ENCODE measurements around the gene FMO4. TPM values are rescaled to one million over a fixed set of nuclear protein-coding genes. Genes with fewer than 3 reads are reported as not detected.
A peak's percentile ranks its signal among the peaks of the same experiment; 100 is the strongest.

Gene FMO4
- polyA plus RNA-seq, result not detected in 2 replicates
- polyA minus RNA-seq, result not detected in 2 replicates

GRCh38 chr1:171313835-171314320 lies at the start of gene FMO4:
TSS of gene FMO4 (plus strand) at chr1:171314183. CDS start at chr1:171319826, 5,643 bp downstream.
- no peak within 1 kb of the TSS for H3K4me2 ChIP-seq (ENCODE audit: low read length)
- no peaks in the 10 kb centered on the region for H3K36me3 ChIP-seq (ENCODE audit: insufficient read depth, low read length)
- no peak within 1 kb of the TSS for H3K27ac ChIP-seq (ENCODE audit: low read length)
- no peak within 1 kb of the TSS for H3K9ac ChIP-seq (ENCODE audit: low read length)
- H3K9me3 ChIP-seq (ENCODE audit: low read length), result no peaks in the 10 kb centered on the region
- no peaks in the 10 kb centered on the region for H3K79me2 ChIP-seq (replicated peaks; ENCODE audit: insufficient read depth, low read length)
- H3K27me3 ChIP-seq (ENCODE audit: insufficient read depth, low read depth, low read length), result no peaks in the 10 kb centered on the region
- H3K9me2 ChIP-seq (ENCODE audit: insufficient read depth, low read length), result no peaks in the 10 kb centered on the region
- no peaks in the 10 kb centered on the region for H3F3A ChIP-seq (ENCODE audit: insufficient read depth, low read length, poor library complexity, severe bottlenecking)
- no peak within 1 kb of the TSS for H2AFZ ChIP-seq (ENCODE audit: low read depth, low read length)
- no peak within 1 kb of the TSS for H3K4me3 ChIP-seq (ENCODE audit: low read length)
- peak; percentile 65 for TF ChIP-seq RAD21 (conservative IDR thresholded peaks at IDR 0.05)
- peak; percentile 53 for TF ChIP-seq SMC3 (conservative IDR thresholded peaks at IDR 0.05; ENCODE audit: poor library complexity)
- no peak for TF ChIP-seq EP300 (conservative IDR thresholded peaks at IDR 0.05; ENCODE audit: poor library complexity, severe bottlenecking)
- peak; percentile 74 for TF ChIP-seq CTCF (IDR thresholded peaks at IDR 0.05; ENCODE audit: poor library complexity, severe bottlenecking)
- H4K20me1 ChIP-seq (ENCODE audit: insufficient read depth), result no peaks in the 10 kb centered on the region

GRCh38 chr1:171265686-171266085 lies 48.3 kb upstream of the FMO4 start:
- Histone ChIP-seq H3K79me2 (replicated peaks; ENCODE audit: insufficient read depth, low read length) (no peaks in the 10 kb centered on the region), H3K4me3 (ENCODE audit: low read length) (no peak overlapping the region), H3K27ac (ENCODE audit: low read length) (no peak overlapping the region), H3F3A (ENCODE audit: insufficient read depth, low read length, poor library complexity, severe bottlenecking) (no peaks in the 10 kb centered on the region), H3K9me2 (ENCODE audit: insufficient read depth, low read length) (no peaks in the 10 kb centered on the region), H3K27me3 (ENCODE audit: insufficient read depth, low read depth, low read length) (no peaks in the 10 kb centered on the region), H3K36me3 (ENCODE audit: insufficient read depth, low read length) (no peaks in the 10 kb centered on the region), H3K4me2 (ENCODE audit: low read length) (no peak overlapping the region), H4K20me1 (ENCODE audit: insufficient read depth) (no peaks in the 10 kb centered on the region), H2AFZ (ENCODE audit: low read depth, low read length) (no peak overlapping the region), H3K9me3 (ENCODE audit: low read length) (no peaks in the 10 kb centered on the region), H3K9ac (ENCODE audit: low read length) (no peak overlapping the region)
- no peak for TF ChIP-seq EZH2 (IDR thresholded peaks at IDR 0.05; ENCODE audit: borderline replicate concordance, insufficient read depth, low read length, poor library complexity, severe bottlenecking)
- no peak for TF ChIP-seq CTCF (IDR thresholded peaks at IDR 0.05; ENCODE audit: poor library complexity, severe bottlenecking)
- no peak for TF ChIP-seq RAD21 (conservative IDR thresholded peaks at IDR 0.05)
- no peak for TF ChIP-seq MXI1 (conservative IDR thresholded peaks at IDR 0.05; ENCODE audit: poor library complexity, severe bottlenecking)
- TF ChIP-seq SMC3 (conservative IDR thresholded peaks at IDR 0.05; ENCODE audit: poor library complexity), result no peak
- TF ChIP-seq TAF1 (IDR thresholded peaks at IDR 0.05; ENCODE audit: low read depth), result no peak
- TF ChIP-seq POLR2AphosphoS5 (IDR thresholded peaks at IDR 0.05), result no peak
- TF ChIP-seq REST (IDR thresholded peaks at IDR 0.05; ENCODE audit: borderline replicate concordance), result no peak
